ENCODE data around the gene OR2A7.
"Not testable (repeated sequence)": the region's sequence is repeated elsewhere in the genome, so short reads cannot be mapped to it uniquely, and the experiment has no call there.

The OR2A7 gene, protein sequence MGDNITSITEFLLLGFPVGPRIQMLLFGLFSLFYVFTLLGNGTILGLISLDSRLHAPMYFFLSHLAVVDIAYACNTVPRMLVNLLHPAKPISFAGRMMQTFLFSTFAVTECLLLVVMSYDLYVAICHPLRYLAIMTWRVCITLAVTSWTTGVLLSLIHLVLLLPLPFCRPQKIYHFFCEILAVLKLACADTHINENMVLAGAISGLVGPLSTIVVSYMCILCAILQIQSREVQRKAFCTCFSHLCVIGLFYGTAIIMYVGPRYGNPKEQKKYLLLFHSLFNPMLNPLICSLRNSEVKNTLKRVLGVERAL

DNA sequence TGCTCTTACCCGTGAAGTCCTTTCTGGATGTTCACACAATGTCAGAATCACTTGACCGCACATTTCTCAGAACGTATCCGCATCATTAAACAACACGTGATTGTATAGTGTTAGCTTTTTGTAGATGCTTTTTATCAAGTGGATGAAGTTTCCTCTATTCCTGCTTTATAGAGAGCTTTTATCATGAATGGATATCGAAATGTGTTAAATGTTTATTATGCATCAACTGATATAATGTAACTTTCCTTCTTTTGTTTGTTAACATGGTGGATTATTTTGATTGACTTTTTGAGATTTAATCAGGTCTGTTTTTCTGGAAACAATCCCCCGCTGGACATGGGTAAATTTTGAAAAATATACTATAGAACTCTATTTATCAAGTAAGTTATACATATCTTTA, at the start of gene OR2A7:
OR2A7 (minus strand) TSS at position 101 of the 400 bp plus-strand sequence. CDS start 5,164 bp downstream, outside the sequence.
- not testable (repeated sequence) for DNase-seq

DNA sequence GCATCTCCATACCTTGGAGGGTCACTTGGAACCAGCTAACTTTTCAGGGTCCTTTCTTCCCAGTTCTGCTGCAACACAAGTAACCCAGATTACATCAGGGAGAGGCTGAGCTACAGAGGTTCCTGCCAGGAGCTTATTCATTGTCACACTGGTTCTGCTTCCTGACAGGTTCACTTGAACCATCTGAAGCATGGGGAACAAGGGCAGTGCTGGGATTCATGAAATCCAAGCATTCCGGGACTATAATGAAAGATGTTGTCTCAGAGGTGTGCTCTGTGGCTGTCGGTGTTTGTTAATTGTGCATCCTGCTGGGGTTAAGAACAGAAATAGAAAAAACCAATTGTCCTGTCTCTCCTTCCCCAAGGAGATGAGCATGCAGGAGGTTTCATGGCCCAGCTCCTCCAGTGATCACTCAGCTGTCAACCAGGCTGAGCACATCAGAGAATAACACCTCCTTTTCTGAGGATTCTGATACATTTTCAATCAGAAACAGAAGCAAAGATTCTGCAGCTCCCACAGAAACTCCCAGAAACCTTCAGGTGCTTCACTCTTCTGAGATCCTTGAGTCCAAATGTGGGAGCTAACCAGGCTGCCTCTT, 47.4 kb upstream of the OR2A7 start, which contains the start of gene OR2A1:
OR2A1 (plus strand) TSS at position 548 of the 598 bp plus-strand sequence. CDS start 5,706 bp downstream, outside the sequence.
- DNase-seq, result not testable (repeated sequence)

DNA sequence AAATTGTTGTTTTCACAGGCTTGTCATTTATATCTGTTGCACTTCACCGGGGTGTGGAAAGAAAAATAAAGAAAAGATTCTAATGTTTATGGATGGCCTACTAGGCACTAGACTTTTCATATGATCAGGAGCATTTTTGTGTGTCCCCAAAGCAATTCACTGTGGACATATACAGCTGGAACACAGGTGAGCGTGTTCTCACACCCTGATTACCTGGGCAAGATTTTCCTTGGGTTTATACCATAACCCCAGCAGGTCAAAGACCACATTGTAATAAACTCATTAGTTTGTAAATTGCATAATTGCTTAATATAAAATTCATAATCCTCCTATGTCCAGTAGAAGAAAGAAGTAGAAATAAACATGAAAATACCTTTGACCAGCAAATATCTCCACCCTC, 46.6 kb upstream of the OR2A7 start:
- not testable (repeated sequence) for DNase-seq

DNA sequence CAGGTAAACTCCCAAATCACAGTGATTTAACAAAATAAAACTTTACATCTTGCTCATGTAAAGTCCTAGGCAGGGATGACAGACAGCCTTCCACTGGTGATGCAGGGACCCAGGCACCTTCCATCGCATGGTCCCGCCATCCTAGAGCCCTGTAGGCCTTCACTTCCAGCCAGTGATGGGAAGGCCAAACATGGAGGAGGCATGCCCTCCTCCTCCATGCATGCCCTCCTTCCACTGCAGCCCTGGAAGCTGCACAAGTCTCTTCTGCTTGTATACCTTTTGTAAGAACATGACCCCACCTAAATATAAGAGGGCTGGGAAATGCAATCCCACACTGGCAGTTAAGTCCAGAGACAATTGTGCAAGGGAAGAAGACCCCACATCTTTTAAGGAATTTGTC, 45.1 kb upstream of the OR2A7 start:
- not testable (repeated sequence) for DNase-seq

DNA sequence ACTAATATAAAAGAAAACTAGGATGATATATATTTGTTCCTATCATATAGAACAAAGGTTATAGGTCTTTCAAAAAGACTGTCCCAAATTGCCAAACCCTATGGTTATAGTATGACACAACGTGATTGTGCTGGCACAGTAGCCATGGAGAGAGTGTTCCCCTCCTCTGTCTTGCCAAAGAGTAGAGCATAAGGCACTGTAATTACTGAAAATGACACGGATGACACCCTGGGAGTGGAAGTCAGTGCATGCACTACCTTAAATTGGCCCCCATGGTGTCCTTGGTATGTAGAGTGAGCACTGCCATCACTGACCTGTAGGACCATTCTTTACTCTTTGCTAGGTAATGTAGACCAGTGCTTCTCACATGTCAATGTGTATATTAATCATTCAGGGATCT, 40.6 kb upstream of the OR2A7 start:
- DNase-seq, result not testable (repeated sequence)

DNA sequence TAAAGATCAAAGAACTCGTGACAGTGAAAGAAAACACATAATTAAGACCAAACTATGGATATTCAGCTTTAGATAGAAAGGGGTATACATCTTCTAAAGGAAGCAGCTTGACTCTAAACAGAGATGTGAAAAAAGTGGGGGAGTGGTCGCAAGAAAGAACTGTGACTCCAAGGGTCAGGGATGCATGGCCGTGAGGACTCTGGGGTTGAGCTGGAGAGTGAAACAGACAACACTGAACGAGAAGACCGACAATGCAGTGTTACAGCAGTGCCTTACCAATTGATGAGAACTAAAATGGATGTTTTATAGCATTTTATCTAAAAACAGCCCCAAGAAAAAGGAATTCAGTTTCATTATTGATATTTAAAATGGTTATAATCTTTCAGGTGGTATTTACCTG, 39.0 kb upstream of the OR2A7 start:
- not testable (repeated sequence) for DNase-seq

DNA sequence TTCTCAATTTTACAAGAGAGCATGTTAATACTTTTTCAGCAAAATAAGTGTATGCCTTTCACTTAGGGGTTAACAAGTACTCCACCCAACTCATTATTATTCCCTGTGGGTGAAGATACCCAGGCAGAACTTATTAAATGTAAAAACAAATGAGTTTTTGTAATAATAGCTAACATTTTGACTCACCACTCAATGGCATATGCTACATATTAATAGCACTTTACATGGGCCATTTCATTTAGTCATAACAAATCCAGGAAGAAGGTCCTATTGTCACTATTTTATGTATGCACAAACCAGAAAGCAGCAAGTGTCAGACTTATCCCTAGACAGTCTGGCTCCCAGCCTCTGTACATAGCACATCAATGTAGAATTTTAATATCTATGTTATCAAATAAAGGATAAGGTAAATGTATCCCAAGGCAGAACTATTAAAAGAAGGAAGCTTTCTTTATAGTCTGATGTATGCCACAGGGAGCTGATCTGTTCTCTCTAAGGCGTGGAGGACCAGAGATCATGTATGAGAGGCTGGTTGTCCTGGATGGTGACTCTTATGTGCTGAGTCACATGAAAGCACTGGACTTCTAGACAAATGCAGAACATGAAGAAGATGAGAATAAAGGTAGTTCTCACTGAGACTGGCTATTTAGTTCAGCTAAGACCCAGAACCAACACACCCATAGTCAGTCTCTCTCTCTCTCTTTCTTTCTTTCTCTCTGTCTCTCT, 38.1 kb upstream of the OR2A7 start:
- DNase-seq, result not testable (repeated sequence)

DNA sequence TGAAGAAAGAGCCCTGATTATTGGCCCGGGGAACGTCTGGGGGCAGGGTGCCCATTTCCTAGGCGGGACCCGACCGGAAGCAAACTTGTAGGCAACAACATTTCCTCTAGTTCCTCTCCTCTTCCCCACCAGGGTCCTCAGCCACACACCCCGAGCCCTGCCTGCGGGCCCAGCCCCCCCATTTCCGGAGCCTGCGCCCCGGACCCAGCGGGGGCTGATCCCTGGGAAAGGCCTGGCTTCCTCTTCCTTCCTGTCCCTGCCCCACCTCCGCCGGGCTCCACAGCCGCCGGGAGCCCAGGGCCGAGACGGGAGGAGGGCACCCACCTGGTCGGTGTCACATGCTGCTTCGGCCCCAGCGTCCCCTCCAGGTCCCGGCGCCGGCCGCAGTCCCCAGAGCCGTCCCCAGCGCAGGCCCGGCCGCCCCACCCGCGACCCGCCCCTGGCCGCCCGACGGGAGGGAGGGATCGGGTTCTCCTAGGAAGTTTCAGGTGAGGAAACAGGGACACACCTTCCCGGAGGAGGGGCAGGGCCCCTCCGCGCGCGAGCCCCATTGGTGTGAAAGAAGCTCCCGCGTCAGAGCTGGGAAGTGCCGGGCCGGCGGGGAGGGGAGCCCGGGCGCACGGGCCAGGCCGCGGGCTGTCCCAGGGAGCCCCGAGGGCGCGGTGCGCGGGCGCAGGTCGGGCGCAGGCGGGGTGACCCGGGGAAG, 29.4 kb upstream of the OR2A7 start:
- DNase-seq, result not testable (repeated sequence)

DNA sequence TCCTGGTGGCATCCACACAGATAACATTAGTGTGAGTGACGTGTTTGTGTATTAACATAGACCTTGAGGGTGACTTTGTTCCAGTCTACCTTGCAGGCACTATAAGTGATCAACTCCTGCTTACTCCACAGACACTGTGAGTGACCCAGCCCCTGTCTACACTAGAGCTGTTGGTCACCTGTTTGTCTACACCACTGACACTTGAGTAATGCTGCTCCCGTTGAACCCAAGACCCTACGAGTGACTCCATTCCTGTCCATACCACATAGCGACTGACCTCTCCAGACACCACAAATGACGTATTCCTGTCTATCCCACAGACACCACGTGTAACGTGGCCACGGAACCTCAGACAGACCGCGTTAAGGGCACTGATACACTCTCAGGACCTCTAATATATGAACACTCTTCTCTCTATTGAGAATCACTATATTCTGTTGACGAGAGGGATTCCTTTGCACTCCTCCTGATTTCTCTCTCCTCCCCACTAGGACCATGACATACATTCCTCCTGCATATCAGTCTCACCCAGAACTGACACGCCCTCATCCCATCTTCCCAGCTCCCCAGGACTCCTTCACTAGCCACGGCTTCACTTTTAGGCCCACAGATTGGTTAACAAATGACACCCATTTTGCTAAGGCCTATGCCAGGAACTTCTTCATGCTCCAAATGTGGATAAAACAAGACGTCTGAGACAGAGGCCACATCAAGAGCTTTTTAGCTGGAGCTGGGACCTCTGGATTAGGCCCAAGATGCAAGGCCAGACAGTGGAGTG, 28.0 kb upstream of the OR2A7 start:
- not testable (repeated sequence) for DNase-seq

DNA sequence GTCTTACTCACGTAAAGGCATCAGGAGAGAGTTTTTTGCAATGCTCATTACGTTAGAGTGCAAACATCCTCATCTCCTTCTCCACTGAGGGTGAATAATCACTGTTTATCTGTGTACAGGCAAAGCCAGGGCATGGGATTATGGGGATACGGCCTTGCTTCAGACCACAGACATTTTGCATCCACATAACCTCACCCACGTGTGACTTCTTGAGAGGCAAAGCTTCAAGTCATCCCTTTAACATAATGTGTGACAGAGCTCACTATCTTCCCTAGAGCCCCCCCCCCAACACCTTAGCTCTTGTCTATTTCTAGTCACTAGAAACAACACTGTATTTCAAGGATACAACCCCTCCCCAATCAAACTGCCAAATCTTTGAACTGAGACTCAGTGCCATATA, 27.0 kb upstream of the OR2A7 start:
- not testable (repeated sequence) for DNase-seq

DNA sequence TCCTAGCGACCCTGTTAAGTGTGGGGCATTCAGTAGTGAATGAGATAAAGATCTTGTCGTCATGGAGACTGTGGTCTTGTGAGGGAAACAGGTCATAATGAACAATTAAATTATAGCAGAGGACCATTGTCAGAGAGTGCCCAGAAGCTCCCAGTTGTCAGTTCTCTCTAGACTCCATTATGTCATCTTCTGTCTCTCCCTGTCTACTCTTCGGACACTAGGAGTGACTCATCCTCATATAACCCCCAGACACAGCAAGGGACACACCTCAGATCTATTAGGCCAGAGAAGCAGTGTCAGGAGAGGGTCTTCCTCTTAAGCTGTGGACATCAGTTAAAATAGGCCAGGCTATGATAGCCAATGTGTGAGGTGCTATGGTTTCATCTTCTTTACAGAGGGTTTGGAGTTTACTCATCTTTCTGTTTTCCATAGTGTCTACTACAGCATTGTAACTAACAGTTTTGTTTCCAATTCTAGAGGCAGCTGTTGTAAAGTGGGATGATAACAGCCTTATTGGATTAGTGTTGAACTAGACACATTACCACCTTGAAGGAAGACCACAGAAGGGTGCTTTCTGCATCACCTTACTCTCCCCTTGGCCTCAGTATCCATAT, 22.7 kb upstream of the OR2A7 start:
- not testable (repeated sequence) for DNase-seq

DNA sequence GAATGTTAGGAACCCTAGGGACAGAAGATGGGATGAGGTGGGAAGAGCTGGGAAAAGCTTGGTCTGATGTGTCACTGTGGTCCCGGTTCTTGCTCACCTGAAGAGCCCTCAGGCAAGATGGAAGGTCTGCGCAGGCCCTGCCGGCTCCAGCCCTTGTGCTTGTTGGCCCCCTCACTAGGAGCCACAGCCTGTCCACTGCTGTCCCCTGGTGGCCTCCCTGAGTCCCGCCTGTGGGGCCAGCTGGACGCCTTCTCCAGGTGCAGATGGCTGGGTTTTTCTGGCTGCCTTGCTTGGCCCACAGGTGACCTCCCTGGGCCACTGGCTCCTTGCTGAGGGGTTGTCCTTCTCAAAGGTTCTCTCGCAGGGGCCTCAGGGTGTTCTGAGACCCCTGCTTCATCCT, 19.1 kb upstream of the OR2A7 start:
- DNase-seq, result not testable (repeated sequence)

DNA sequence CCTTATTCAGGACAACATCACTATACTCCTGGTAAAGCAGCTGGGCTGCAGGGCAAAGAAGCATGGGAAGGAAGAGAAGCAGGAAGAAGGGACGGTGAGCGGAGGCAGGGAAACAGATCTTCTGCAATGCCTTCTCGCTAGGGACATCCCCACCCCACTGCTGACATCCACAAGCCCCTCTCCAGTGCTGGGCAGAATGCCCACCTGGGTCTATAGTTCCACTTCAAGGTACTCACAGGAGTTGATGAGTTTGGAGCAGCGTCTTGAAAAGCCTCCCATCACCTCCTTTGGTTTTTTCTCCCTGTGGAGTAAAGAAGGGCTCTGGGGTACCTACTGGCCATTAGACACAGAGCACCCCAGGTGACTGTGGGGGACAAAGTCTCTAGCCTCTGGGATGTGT, 17.9 kb upstream of the OR2A7 start:
- not testable (repeated sequence) for DNase-seq

DNA sequence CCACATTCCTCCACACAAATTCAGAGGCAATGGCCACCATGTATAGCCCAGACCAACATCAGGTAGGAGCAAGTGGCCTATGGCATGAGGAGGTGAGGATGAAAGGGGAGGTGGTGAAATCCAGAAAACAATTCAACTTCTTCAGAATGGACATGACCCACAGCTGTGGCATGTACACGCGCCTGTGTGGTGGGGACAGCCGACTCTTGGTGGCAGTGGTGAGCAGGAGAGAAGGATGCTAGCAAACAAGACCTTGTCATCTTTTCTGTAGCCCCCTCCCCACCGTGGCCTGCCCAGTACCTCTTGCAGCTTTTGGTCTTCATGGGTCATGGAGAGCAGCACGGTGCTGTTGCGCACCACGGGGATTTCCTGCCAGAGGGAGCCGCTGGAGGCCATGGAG, 17.4 kb upstream of the OR2A7 start:
- not testable (repeated sequence) for DNase-seq

DNA sequence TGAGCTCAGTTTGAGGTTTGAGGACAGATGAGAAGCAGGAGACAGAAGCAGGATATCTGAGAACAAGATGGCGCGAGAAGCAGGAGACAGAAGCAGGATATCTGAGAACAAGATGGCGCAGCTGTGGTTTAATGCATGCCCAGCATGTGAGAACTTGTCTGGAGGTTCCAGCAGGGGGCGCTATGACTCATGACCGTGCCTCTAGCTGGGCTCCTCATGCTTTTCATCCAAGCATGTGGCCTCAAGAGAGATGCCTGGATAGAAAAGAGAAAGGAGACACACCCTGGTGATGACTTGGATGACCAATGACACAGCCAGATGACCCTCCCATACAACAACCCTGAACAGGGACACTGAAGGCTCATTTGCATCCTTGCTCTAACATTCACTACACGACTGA, 15.4 kb upstream of the OR2A7 start:
- not testable (repeated sequence) for DNase-seq

DNA sequence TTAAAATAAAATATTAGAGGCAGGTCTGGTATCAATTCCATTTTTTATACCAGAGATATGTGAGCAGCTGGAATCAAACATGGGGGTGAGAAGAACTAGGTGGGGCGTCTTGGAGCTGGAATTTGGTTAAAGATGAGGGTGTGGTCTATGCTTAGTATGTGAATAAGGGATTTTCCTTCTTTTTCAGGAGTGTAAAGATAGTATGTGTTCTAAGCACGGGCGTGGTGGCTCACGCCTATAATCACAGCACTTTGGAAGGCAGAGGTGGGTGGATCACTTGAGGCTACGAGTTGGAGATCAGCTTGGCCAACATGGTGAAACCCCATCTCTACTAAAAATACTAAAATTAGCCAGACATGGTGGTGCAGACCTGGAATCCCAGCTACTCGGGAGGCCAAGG, 10.7 kb upstream of the OR2A7 start:
- not testable (repeated sequence) for DNase-seq

DNA sequence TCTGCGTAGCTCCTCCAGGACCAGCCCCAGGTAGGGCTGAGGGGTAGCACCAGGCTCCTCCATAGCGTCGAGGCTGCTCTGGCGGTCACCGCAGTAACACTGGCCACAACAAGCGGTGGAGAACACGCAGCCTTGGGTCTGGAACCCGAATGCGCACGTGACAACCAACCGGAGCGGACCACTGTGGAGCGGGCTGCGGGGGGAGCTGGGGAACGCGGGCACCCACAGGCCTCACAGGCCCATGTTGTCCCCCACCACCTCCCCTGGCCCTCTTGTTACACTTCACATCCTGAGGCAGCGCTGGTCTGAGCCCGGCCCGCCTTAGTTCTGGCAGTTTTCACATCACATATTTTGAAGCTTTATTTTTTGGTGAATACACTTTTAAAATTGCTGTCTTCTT, 4.6 kb upstream of the OR2A7 start, which contains the start of gene CTAGE8:
CTAGE8 (minus strand) TSS at position 101 of the 400 bp plus-strand sequence; CDS start at position 63, 38 bp downstream.
- not testable (repeated sequence) for DNase-seq

DNA sequence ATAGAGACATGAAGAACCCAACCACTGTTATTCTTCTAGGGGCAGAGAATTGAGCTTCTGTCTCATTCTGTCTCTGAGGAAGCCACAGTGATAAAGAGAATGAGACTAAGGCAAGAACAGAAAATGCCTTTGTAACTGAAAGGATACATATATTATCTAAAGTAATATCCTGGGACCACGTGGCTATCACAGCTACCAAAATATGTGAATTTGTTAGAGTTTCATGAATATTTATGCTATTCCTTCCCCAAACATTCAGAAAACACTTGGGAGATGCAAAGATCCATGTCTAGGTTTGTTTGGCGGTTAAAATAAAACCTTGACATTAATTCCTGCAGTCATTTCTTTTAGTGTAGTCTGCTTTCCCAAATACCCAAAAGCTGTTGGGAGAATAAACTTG, 2.5 kb downstream of the OR2A7 start:
- DNase-seq, result not testable (repeated sequence)

DNA sequence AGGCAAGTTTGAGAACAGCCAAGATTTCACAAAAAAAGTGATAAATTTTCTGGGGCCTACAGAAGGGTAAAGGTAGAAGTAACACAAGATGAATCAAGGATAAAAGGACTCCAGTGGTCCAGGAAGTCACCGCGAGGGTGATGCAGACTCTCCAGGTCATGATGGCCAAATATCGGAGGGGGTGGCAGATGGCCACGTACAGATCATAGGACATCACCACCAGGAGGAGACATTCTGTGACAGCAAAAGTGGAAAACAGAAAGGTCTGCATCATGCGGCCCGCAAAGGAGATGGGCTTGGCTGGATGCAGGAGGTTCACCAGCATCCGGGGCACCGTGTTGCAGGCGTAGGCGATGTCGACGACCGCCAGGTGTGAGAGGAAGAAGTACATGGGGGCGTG, 5.5 kb downstream of the OR2A7 start:
- not testable (repeated sequence) for DNase-seq

DNA sequence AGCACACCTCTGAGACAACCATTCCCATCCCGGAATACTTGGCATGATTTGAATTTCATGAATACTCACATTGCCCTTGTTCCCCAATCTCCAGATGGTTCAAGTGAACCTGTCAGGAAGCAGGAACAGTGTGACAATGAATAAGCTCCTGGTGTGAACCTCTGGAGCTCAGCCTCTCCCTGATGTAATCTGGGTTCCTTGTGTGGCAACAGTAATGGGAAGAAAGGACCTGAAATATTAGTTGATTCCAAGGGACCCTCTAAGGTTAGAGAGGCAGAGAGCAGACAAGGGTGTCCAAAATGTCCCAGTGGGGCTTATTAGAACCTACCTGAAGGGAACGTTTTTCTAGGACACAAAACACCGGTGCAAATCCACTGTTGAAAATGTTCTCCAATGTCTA, 8.5 kb downstream of the OR2A7 start:
- DNase-seq, result no peak

DNA sequence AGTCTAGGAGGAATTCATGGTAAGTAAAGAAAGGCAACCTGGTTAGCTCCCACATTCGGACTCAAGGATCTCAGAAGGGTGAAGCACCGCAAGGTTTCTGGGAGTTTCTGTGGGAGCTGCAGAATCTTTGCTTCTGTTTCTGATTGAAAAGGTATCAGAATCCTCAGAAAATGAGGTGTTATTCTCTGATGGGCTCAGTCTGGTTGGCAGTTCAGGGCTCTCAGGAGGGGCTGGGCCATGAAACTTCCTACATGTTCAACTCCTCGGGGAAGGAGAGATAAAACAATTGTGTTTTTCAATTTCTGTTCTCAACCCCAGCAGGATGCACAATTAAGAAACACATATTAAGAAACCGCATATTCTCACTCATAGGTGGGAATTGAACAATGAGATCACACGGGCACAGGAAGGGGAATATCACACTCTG, 9.1 kb downstream of the OR2A7 start:
- no peak for DNase-seq

Data from C1 segment of cervical spinal cord (tissue), 14 donors.